Tibial nerve (tissue), 3 donors: ENCODE results near the gene GPC4.

Experiments used
- POLR2A ChIP-seq, 2 donors: fragments of 450-650 bp; IDR thresholded peaks; one replicate each; pipeline ENCODE4 v1.6.1; 2017; ENCODE audit warnings: antibody characterized with exemption in 2 of 2, mild to moderate bottlenecking in 2 of 2, moderate library complexity in 2 of 2
- TF ChIP-seq, protein P1 (sequence below), 5 experiments: fragments of 200-600 bp in 3 of 5; fragments of 450-650 bp in 2 of 5; sonication (generic) in 3 of 5; IDR thresholded peaks; one replicate each; pipeline ENCODE4 v1.5.1; 2016 to 2019; ENCODE audit warnings: antibody characterized with exemption in 5 of 5, mild to moderate bottlenecking in 3 of 5, moderate library complexity in 2 of 5

DNA sequence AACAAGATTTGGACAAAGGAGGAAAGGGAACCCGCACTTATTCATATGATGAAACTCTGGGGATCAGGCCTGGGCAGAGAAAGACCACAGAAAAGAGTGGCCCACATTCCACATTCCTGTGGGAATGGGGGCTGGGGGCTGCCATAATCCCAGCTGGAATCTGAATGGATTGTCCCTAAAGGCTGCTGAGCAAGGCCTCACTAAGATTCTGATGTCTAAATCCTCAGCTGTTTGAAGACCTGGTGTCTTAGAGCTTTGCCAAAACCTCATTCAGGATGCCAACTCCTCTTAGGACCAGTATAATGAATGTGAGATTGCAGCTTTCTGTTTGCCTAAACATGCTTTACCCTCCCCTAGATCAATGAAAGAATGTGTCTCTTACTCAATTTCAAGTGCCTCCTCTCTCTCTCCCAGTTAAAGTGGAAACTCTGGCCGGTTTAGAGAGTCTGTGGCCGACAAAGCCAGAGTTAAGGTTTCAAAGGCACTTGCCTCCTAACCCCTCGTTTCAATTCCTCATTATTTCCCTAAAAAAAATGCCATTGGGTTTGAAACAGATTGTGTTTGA is 33.3 kb upstream of the GPC4 start:
- TF ChIP-seq, protein P1, sequence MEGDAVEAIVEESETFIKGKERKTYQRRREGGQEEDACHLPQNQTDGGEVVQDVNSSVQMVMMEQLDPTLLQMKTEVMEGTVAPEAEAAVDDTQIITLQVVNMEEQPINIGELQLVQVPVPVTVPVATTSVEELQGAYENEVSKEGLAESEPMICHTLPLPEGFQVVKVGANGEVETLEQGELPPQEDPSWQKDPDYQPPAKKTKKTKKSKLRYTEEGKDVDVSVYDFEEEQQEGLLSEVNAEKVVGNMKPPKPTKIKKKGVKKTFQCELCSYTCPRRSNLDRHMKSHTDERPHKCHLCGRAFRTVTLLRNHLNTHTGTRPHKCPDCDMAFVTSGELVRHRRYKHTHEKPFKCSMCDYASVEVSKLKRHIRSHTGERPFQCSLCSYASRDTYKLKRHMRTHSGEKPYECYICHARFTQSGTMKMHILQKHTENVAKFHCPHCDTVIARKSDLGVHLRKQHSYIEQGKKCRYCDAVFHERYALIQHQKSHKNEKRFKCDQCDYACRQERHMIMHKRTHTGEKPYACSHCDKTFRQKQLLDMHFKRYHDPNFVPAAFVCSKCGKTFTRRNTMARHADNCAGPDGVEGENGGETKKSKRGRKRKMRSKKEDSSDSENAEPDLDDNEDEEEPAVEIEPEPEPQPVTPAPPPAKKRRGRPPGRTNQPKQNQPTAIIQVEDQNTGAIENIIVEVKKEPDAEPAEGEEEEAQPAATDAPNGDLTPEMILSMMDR (IDR thresholded peaks at IDR 0.05) = no peak
- no peak for TF ChIP-seq POLR2A (IDR thresholded peaks at IDR 0.05)
